Stimulated activated CD4-positive, alpha-beta T cell treated with anti-CD3 and anti-CD28 coated beads, Interleukin-4, amount 100 ng/mL, for 48 hours (primary cell): Measurements from ENCODE around the gene MBOAT1.
"Not testable (repeated sequence)": the region's sequence is repeated elsewhere in the genome, so short reads cannot be mapped to it uniquely, and the experiment has no call there.

ENCODE experiments used
- DNase-seq, 2 donors: peaks; one replicate each; pipeline ENCODE4 v3.0.0-alpha.2; 2020; ENCODE audit warnings: low read depth in 2 of 2

MBOAT1 gene

GRCh38 chr6:20212392-20213111, at the start of gene MBOAT1:
TSS of gene MBOAT1 (minus strand) at chr6:20212469. CDS start at chr6:20212234, 235 bp downstream.
- peak; percentile 52 to 73 for DNase-seq

- DNase-seq = no peak
Observed at GRCh38 chr6:20261685-20262084, 49.4 kb upstream of the MBOAT1 start.

DNA sequence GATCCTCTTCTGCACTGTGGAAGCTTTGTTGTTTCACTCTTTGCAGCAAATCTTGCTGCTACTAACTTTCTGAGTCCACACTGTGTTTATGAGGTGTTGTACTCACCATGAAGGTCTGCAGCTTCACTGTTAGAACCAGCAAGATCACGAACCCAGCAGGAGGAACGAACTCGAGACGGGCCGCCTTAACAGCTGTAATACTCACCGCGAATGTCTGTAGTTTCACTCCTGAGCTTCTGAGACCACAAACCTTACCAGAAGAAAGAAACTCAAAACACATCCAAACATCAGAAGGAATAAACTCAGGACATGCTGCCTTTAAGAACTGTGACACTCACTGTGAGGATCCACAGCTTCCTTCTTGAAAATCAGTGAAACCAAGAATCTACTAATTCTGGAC, 48.1 kb upstream of the MBOAT1 start:
- DNase-seq = no peak

DNA sequence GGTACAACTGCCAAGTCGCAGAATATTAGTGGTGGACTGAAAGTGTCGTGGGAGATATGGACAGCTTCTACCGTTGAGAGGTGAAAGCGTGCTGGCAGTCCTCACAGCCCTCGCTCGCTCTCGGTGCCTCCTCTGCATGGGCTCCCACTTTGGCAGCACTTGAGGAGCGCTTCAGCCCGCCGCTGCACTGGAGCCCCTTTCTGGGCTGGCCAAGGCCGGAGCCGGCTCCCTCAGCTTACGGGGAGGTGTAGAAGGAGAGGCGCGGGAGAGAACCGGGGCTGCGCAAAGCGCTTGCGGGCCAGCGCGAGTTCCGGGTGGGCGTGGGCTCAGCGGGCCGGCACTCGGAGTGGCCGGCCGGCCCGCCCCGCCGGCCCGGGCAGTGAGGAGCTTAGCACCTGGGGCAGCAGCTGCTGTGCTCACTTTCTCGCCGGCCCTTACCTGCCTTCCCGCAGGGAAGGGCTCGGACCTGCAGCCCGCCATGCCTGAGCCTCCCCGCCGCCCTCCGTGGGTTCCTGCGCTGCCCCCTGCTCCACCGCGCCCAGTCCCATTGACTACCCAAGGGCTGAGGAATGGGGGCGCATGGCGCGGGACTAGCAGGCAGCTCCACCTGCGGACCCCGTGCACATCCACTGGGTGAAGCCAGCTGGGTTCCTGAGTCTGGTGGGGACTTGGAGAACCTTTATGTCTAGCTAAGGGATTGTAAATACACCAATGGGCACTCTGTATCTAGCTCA, 47.2 kb upstream of the MBOAT1 start:
- DNase-seq = no peak

GRCh38 chr6:20255428-20255827, 43.2 kb upstream of the MBOAT1 start:
- DNase-seq = no peak

DNA sequence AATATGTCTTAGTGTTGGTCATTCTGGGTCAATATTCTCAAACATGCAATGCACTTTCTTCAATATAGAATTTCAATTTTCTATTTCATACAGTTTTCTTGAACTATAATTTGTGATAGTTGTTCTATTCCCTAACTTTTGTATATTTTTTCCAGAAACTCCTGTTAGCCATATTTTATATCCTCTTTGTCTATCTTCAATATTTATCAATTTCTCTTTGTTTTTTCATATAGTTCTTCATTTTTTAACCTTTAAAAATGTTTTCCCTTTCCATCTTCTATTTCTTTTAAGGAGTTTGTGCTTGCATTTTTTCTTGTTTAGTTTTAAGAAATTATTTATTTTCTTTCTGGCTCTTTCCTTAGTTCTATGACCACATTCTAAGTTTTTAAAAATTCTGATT, 42.0 kb upstream of the MBOAT1 start:
- no peak for DNase-seq

GRCh38 chr6:20253021-20253420, 40.8 kb upstream of the MBOAT1 start:
- no peak for DNase-seq

DNA sequence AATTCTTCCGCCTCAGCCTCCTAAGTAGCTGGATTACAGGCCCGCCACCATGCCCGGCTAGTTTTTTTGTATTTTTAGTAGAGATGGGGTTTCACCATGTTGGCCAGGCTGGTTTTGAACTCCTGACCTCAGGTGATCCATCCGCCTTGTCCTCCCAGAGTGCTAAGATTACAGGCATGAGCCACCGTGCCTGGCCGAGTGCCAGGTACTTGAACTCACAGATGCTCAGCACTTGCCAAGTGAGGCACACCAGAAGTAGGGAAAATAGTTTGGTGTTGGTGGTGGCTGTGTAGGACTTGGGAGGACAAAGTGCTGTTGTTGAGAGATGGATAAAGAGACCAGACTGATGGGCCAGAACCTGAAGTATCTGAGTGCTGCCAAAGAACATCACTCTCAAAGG, 40.0 kb upstream of the MBOAT1 start:
- DNase-seq = no peak

GRCh38 chr6:20251525-20251924, 39.3 kb upstream of the MBOAT1 start:
- DNase-seq = no peak

DNA sequence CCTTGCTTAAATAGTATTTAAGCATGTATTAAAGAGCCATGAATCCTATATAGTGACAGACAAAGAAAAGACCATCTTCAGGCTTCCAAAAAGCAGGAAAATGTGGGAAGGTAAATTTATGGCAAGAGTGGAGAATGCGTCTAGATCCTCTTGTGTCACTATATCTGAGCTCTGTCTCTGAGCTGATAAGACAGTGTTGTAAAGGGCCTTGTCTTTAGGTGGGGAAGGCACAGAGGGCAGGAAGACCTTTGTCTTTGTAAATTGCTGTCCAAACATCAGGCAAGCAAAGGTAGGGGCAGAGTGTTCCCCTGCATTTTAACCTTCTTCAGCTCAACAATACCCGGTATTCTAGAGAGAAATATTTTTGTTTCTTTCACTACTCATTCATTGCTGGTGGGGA, 33.9 kb upstream of the MBOAT1 start:
- no peak for DNase-seq

GRCh38 chr6:20244807-20245681, 32.8 kb upstream of the MBOAT1 start:
- DNase-seq = not testable (repeated sequence)

DNA sequence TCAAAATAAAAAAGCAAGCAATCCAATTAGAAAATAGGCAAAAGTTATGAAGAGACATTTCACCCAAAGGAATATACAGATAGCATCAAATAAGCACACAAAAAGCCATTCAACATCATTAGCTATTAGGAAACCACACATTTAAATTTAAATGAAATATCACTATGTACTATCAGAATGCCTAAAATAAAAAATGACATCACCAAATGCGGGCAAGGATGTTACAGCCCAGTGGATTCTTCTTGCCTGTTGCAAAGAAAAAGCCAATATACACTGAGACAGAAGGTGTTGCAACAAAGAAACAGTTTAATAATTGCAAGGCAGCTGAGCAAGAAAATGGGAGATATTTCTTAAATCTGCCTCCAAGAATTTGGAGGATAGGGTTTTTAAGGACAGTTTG, 31.0 kb upstream of the MBOAT1 start:
- no peak for DNase-seq

DNA sequence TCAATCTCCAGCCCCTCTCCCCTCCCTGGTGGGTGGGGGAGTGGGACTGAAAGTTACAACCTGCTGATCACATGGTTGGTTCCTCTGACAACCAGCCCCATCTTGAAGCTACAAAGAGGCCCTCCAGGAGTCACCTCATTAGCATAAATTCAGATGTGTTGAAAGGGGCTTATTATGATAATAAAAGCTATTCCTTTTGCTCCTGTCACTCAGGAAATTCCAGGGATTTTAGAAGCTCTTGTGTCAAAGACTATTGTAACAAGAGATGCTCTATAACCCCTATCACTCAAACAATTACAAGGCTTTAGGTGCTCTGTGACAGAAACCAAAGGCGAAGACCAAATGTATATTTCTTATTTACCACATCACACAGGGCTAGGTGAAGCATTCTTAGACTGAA, 30.1 kb upstream of the MBOAT1 start:
- no peak for DNase-seq

GRCh38 chr6:20241102-20241501, 28.8 kb upstream of the MBOAT1 start:
- no peak for DNase-seq

- DNase-seq = no peak
Observed at GRCh38 chr6:20238688-20239587, 26.7 kb upstream of the MBOAT1 start.

GRCh38 chr6:20237677-20238460, 25.6 kb upstream of the MBOAT1 start:
- DNase-seq = no peak

DNA sequence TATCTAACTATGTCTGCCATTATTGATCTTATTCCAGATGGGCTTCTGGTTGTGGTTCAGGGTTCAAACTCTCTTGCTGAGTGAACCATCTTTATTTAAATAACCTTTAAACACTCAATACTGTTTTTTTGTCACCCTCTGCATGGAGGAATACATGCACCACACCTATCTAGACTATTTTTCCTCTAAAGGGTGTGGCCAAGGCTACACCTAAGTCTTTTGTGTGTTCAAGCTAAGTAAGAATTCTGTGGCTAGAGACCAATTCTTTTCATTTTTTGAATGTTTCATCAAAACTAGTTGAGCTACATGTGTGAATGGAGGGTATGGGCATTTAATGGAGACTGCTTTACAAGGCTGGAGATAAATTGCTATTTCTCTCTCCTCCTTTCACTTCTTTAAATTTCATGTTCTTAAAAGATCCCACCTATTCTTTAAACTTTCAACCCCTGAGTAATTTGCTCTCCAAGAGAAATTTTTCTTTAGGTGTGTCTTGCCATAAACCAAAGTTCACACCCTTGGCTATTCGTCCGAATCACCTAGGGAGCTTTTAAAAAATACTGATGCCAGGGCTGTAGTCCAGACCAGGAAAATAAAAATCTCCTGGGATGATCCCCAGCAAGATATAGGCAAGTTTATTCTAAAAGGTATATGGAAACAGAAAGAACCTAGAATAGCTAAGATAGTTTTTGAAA, 24.8 kb upstream of the MBOAT1 start:
- DNase-seq = no peak

DNA sequence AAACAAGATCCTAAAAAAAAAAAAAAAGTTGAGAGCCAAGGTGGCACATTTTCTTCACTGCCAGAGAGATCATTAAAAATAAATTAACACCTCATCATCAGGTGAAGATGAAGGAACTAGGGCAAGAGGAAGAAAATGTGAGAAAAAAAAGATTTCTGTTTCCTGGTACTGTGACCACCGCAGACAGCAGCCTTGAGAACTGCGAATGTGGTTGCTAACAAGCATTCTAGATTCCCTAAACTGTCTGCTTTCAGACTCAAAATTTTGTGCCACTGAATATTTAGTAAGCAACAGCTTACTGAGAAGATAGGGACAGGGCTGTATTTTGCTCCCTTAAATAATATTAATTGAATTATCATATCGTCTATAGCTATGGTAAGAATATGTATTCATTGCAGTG, 24.1 kb upstream of the MBOAT1 start:
- DNase-seq = no peak

- DNase-seq = no peak
Observed at GRCh38 chr6:20235041-20235440, 22.8 kb upstream of the MBOAT1 start.

- DNase-seq = no peak
Observed at GRCh38 chr6:20234136-20234535, 21.9 kb upstream of the MBOAT1 start.
